PC-9 (cell line): ENCODE measurements around the gene LIN52.

Experiments
- CTCF ChIP-seq: fragments of 200-600 bp; sonication (generic); conservative IDR thresholded peaks from 2 replicates; pipeline ENCODE4 v1.6.1; 2017; ENCODE audit warnings: mixed run types, antibody characterized with exemption, mild to moderate bottlenecking, moderate library complexity
- EZH2 ChIP-seq: fragments of 200-600 bp; sonication (generic); IDR thresholded peaks from 2 replicates; pipeline ENCODE4 v1.8.0; 2017; ENCODE audit warnings: antibody characterized with exemption, low read depth

- TF ChIP-seq CTCF, result no peak
- no peak for TF ChIP-seq EZH2
These were observed 41.7 kb downstream of the LIN52 start for GRCh38 chr14:74126315-74127013.
